ENCODE results near the gene SLC12A1.

GRCh38 chr15:48176112-48176511 is 30.0 kb upstream of the SLC12A1 start:
- TF ChIP-seq CTCF (IDR thresholded peaks at IDR 0.05) (no peak), REST (IDR thresholded peaks at IDR 0.05; ENCODE audit: low read depth, low read length) (no peak), POLR2AphosphoS5 (IDR thresholded peaks at IDR 0.05; ENCODE audit: low read depth, low read length) (no peak), ELF1 (IDR thresholded peaks at IDR 0.05) (no peak), RCOR1 (IDR thresholded peaks at IDR 0.05; ENCODE audit: low read length) (no peak), ZBTB33 (IDR thresholded peaks at IDR 0.05; ENCODE audit: borderline replicate concordance, low read depth) (no peak), RXRA (IDR thresholded peaks at IDR 0.05; ENCODE audit: borderline replicate concordance, low read depth) (no peak), EP300 (IDR thresholded peaks at IDR 0.05; ENCODE audit: borderline replicate concordance in 1 of 2, low read depth in 1 of 2, low read length in 1 of 2) (no peak), GATA2 (CRISPR knock-in tag; IDR thresholded peaks at IDR 0.05) (no peak), FOXM1 (IDR thresholded peaks at IDR 0.05; ENCODE audit: low read depth) (no peak), EZH2phosphoT487 (IDR thresholded peaks at IDR 0.05; ENCODE audit: borderline replicate concordance, low read depth) (no peak), PBX3 (IDR thresholded peaks at IDR 0.05) (no peak)
